ENCODE data around the gene CENPW. TPM values are rescaled to one million over a fixed set of nuclear protein-coding genes. Genes with fewer than 3 reads are reported as not detected.

The CENPW gene
- polyA plus RNA-seq, 2 of the 4 experiments (the other 2 are of a cell fraction) = 28.2 to 34.5 TPM

GRCh38 chr6:126361832-126362440, 22.0 kb downstream of the CENPW start:
- H3K9me3 ChIP-seq = peaks cover 19% of the 10 kb centered on the region; the same call in 2 of the 3 replicates
- DNase-seq (ENCODE audit: low read depth in 1 of 2, low spot score in 1 of 2) (no peak), FAIRE-seq (no peak), ATAC-seq (no peak)
- WGBS (ENCODE audit: missing lambda C conversion rate) = 100% methylated on average over 1 of the region's 3 CpGs
- TF ChIP-seq RFX5 (IDR thresholded peaks at IDR 0.05) (no peak), JUN (IDR thresholded peaks at IDR 0.05) (no peak), CHD2 (IDR thresholded peaks at IDR 0.05; ENCODE audit: low read length, partially characterized antibody) (no peak), NPAS2 (CRISPR knock-in tag; IDR thresholded peaks at IDR 0.05; ENCODE audit: borderline replicate concordance) (no peak), MAZ (IDR thresholded peaks at IDR 0.05; ENCODE audit: borderline replicate concordance, low read depth, low read length) (no peak), ZFP36 (IDR thresholded peaks at IDR 0.05; ENCODE audit: borderline replicate concordance, partially characterized antibody) (no peak), SREBF2 (IDR thresholded peaks at IDR 0.05) (no peak), CBX2 (IDR thresholded peaks at IDR 0.05; ENCODE audit: borderline replicate concordance, low read depth) (no peak), CHD4 (IDR thresholded peaks at IDR 0.05; ENCODE audit: borderline replicate concordance) (no peak), ATOH8 (CRISPR knock-in tag; IDR thresholded peaks at IDR 0.05; ENCODE audit: low read depth) (no peak)
- TF ChIP-seq, protein P1, sequence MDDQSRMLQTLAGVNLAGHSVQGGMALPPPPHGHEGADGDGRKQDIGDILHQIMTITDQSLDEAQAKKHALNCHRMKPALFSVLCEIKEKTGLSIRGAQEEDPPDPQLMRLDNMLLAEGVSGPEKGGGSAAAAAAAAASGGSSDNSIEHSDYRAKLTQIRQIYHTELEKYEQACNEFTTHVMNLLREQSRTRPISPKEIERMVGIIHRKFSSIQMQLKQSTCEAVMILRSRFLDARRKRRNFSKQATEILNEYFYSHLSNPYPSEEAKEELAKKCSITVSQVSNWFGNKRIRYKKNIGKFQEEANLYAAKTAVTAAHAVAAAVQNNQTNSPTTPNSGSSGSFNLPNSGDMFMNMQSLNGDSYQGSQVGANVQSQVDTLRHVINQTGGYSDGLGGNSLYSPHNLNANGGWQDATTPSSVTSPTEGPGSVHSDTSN (IDR thresholded peaks at IDR 0.05) = no peak
- POLR2A ChIA-PET = no interaction called here
- no peak overlapping the region for H3K27ac ChIP-seq
- H3K4me2 ChIP-seq = no peak overlapping the region
- H3K4me3 ChIP-seq = no peak overlapping the region
- no peaks in the 10 kb centered on the region for H3K4me1 ChIP-seq
- CTCF ChIA-PET = interaction anchor here (1.1 to 2.2 kb wide), 3 partner anchors 9 to 24 kb away, joined by 3 to 7 read pairs (median 3); no protein-coding TSS in a partner anchor

GRCh38 chr6:126367849-126368248, 27.9 kb downstream of the CENPW start:
- no peak overlapping the region for H3K4me2 ChIP-seq
- WGBS (ENCODE audit: missing lambda C conversion rate) = 90% methylated on average over 4 of the region's 4 CpGs
- no peak for DNase-seq (ENCODE audit: low read depth in 1 of 2, low spot score in 1 of 2)
- CTCF ChIA-PET = no interaction called here
- no peak overlapping the region for H3K4me3 ChIP-seq
- no peak for FAIRE-seq
- no peak for ATAC-seq
- POLR2A ChIA-PET = no interaction called here
- H3K9me3 ChIP-seq = no peaks in the 10 kb centered on the region
- H3K4me1 ChIP-seq = no peaks in the 10 kb centered on the region
- H3K27ac ChIP-seq = no peak overlapping the region
- TF ChIP-seq, protein P2, sequence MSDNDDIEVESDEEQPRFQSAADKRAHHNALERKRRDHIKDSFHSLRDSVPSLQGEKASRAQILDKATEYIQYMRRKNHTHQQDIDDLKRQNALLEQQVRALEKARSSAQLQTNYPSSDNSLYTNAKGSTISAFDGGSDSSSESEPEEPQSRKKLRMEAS (IDR thresholded peaks at IDR 0.05) = no peak
- no peak for TF ChIP-seq SREBF2 (IDR thresholded peaks at IDR 0.05)
- no peak for TF ChIP-seq HOXB5 (CRISPR knock-in tag; IDR thresholded peaks at IDR 0.05)
- no peak for TF ChIP-seq CTCF (IDR thresholded peaks at IDR 0.05)
- TF ChIP-seq HOXB13 (CRISPR knock-in tag; IDR thresholded peaks at IDR 0.05; ENCODE audit: low read depth) = no peak

GRCh38 chr6:126372626-126373025, 32.7 kb downstream of the CENPW start:
- H3K4me2 ChIP-seq = no peak overlapping the region
- POLR2A ChIA-PET = no interaction called here
- FAIRE-seq (no peak), ATAC-seq (no peak), DNase-seq (ENCODE audit: low read depth in 1 of 2, low spot score in 1 of 2) (no peak)
- H3K4me1 ChIP-seq = no peaks in the 10 kb centered on the region
- no peak overlapping the region for H3K4me3 ChIP-seq
- no peaks in the 10 kb centered on the region for H3K9me3 ChIP-seq
- WGBS (ENCODE audit: missing lambda C conversion rate) = 80% methylated on average over 2 of the region's 2 CpGs
- CTCF ChIA-PET = no interaction called here
- no peak overlapping the region for H3K27ac ChIP-seq
- TF ChIP-seq BHLHE40 (IDR thresholded peaks at IDR 0.05; ENCODE audit: low read depth, low read length) (no peak), ZFP36 (IDR thresholded peaks at IDR 0.05; ENCODE audit: borderline replicate concordance, partially characterized antibody) (no peak), SREBF2 (IDR thresholded peaks at IDR 0.05) (no peak), HEYL (CRISPR knock-in tag; IDR thresholded peaks at IDR 0.05) (no peak), TFCP2L1 (CRISPR knock-in tag; IDR thresholded peaks at IDR 0.05) (no peak), MYC (IDR thresholded peaks at IDR 0.05; ENCODE audit: borderline replicate concordance, low read length) (no peak), NPAS2 (CRISPR knock-in tag; IDR thresholded peaks at IDR 0.05; ENCODE audit: borderline replicate concordance) (no peak), RAD21 (conservative IDR thresholded peaks at IDR 0.05 in 1 of 2, IDR thresholded peaks at IDR 0.05 in 1 of 2) (no peak), KDM1A (IDR thresholded peaks at IDR 0.05; ENCODE audit: low read depth) (no peak), CHD2 (IDR thresholded peaks at IDR 0.05; ENCODE audit: low read length, partially characterized antibody) (no peak), POLR2AphosphoS2 (conservative IDR thresholded peaks at IDR 0.05; ENCODE audit: low read length) (no peak), JUN (IDR thresholded peaks at IDR 0.05) (no peak), FOSL2 (IDR thresholded peaks at IDR 0.05) (no peak), FOSL2 (CRISPR knock-in tag; IDR thresholded peaks at IDR 0.05) (no peak), CTCF (IDR thresholded peaks at IDR 0.05) (no peak)
- TF ChIP-seq, protein P3, sequence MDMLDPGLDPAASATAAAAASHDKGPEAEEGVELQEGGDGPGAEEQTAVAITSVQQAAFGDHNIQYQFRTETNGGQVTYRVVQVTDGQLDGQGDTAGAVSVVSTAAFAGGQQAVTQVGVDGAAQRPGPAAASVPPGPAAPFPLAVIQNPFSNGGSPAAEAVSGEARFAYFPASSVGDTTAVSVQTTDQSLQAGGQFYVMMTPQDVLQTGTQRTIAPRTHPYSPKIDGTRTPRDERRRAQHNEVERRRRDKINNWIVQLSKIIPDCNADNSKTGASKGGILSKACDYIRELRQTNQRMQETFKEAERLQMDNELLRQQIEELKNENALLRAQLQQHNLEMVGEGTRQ (IDR thresholded peaks at IDR 0.05) = no peak
